Neuronal stem cell (in vitro differentiated cells): ENCODE results near the gene PIGK. TPM values are rescaled to one million over a fixed set of nuclear protein-coding genes. Genes with fewer than 3 reads are reported as not detected.

Experiments
- DNase-seq: peaks from one replicate; pipeline ENCODE4 v3.0.0-alpha.2; 2013; ENCODE audit warnings: low spot score
- H2AFZ ChIP-seq: one replicate; pipeline ENCODE4 v1.6.1; 2013; ENCODE audit warnings: mild to moderate bottlenecking, low read length, inconsistent platforms
- H2AK5ac ChIP-seq: 2 replicates; pipeline ENCODE4 v1.6.1; 2013; ENCODE audit warnings: low read depth, mild to moderate bottlenecking, inconsistent platforms, low read length, moderate library complexity, mixed read lengths
- H2BK120ac ChIP-seq: 2 replicates; pipeline ENCODE4 v1.6.1; 2013; ENCODE audit warnings: low read depth, mild to moderate bottlenecking, inconsistent platforms, low read length, moderate library complexity, mixed read lengths
- H2BK12ac ChIP-seq: one replicate; pipeline ENCODE4 v1.6.1; 2013; ENCODE audit warnings: low read length, inconsistent platforms
- H2BK15ac ChIP-seq: 2 replicates; pipeline ENCODE4 v1.6.1; 2013; ENCODE audit warnings: mild to moderate bottlenecking, low read length, inconsistent platforms, mixed read lengths
- H2BK5ac ChIP-seq: one replicate; pipeline ENCODE4 v1.6.1; 2013; ENCODE audit warnings: inconsistent platforms, mild to moderate bottlenecking, low read length, moderate library complexity
- H3K14ac ChIP-seq: one replicate; pipeline ENCODE4 v1.6.1; 2013; ENCODE audit warnings: low read length, inconsistent platforms
- H3K18ac ChIP-seq: 2 replicates; pipeline ENCODE4 v1.6.1; 2013; ENCODE audit warnings: low read length, inconsistent platforms
- H3K23ac ChIP-seq: 2 replicates; pipeline ENCODE4 v1.6.1; 2013; ENCODE audit warnings: low read depth, mild to moderate bottlenecking, mixed read lengths, low read length, inconsistent platforms; ENCODE audit not compliant: poor library complexity
- H3K27ac ChIP-seq: replicated peaks from 3 replicates; pipeline ENCODE4 v1.5.1; 2013; ENCODE audit warnings: low read length, inconsistent platforms
- H3K27me3 ChIP-seq, 3 experiments: 2 replicates each; pipeline ENCODE4 v1.6.1; 2013; ENCODE audit warnings: low read length in 3 of 3, mild to moderate bottlenecking in 2 of 3, inconsistent platforms in 1 of 3, low read depth in 1 of 3, mixed read lengths in 1 of 3, moderate library complexity in 1 of 3; ENCODE audit not compliant: control insufficient read depth in 3 of 3, insufficient read depth in 3 of 3
- H3K36me3 ChIP-seq, 2 donors: replicated peaks in 1 of 2; 2 replicates each; pipeline ENCODE4 v1.6.1; 2013; ENCODE audit warnings: low read length in 2 of 2; ENCODE audit not compliant: control insufficient read depth in 2 of 2, insufficient read depth in 2 of 2
- H3K4ac ChIP-seq: 2 replicates; pipeline ENCODE4 v1.6.1; 2013; ENCODE audit warnings: inconsistent platforms, mild to moderate bottlenecking, low read length, moderate library complexity
- H3K4me1 ChIP-seq, 2 donors: 1 replicate in 1 of 2; 2 replicates in 1 of 2; pipeline ENCODE4 v1.6.1; 2013; ENCODE audit warnings: low read length in 2 of 2, low read depth in 1 of 2; ENCODE audit not compliant: control insufficient read depth in 2 of 2, insufficient read depth in 1 of 2
- H3K4me2 ChIP-seq: one replicate; pipeline ENCODE4 v1.6.1; 2013; ENCODE audit warnings: mild to moderate bottlenecking, low read length, inconsistent platforms; ENCODE audit not compliant: insufficient read depth, poor library complexity, severe bottlenecking
- H3K4me3 ChIP-seq, 2 donors: 2 replicates each; pipeline ENCODE4 v1.5.1; 2013; ENCODE audit warnings: low read length in 2 of 2, mild to moderate bottlenecking in 2 of 2, inconsistent platforms in 1 of 2, moderate library complexity in 1 of 2
- H3K79me1 ChIP-seq: one replicate; pipeline ENCODE4 v1.6.1; 2013; ENCODE audit warnings: low read depth, mild to moderate bottlenecking, inconsistent platforms, low read length, moderate library complexity
- H3K9ac ChIP-seq: one replicate; pipeline ENCODE4 v1.6.1; 2013; ENCODE audit warnings: mild to moderate bottlenecking, low read depth, low read length, inconsistent platforms; ENCODE audit not compliant: poor library complexity
- H3K9me3 ChIP-seq, 2 donors: replicated peaks in 1 of 2; 2 replicates each; pipeline versions ENCODE3 to v1.6.1; 2013; ENCODE audit warnings: low read length in 2 of 2, mild to moderate bottlenecking in 2 of 2, inconsistent platforms in 1 of 2, low read depth in 1 of 2, mixed read lengths in 1 of 2, moderate library complexity in 1 of 2; ENCODE audit not compliant: control insufficient read depth in 2 of 2, insufficient read depth in 1 of 2
- H4K8ac ChIP-seq: one replicate; pipeline ENCODE4 v1.6.1; 2013; ENCODE audit warnings: low read depth, mild to moderate bottlenecking, inconsistent platforms, low read length, moderate library complexity
- H4K91ac ChIP-seq: one replicate; pipeline ENCODE4 v1.6.1; 2013; ENCODE audit warnings: low read length, low read depth, mild to moderate bottlenecking, inconsistent platforms; ENCODE audit not compliant: poor library complexity
- WGBS, 2 donors: extraction: QIAGEN DNeasy Blood & Tissue Kit; methylation state at CpG; one replicate each; pipeline ENCODE4 v1.1.7; 2013; ENCODE audit warnings: missing lambda C conversion rate in 2 of 2, mixed read lengths in 1 of 2; ENCODE audit not compliant: insufficient read length in 2 of 2, insufficient replicate concordance in 1 of 2; ENCODE audit errors: extremely low coverage in 2 of 2; 5-methylcytosine and 5-hydroxymethylcytosine counted together
- polyA plus RNA-seq, 2 experiments: library from polyadenylated mRNA; stranded (reverse); fragments of 200-250 nt; gene quantifications; one replicate each; pipeline ENCODE4 v1.2.3, GENCODE V29; 2013

Gene PIGK
- 16.1 TPM for polyA plus RNA-seq (2013, experiment 1 of 2)
- 15.1 TPM for polyA plus RNA-seq (2013, experiment 2 of 2)

- no peak within 1 kb of the TSS for H4K8ac ChIP-seq
- no CpG with 5 or more reads among the region's 31 CpGs for WGBS, 2 donors
Measured at GRCh38 chr1:77219166-77219887, at the start of gene PIGK. TSS of gene PIGK (minus strand) at chr1:77219430. CDS start at chr1:77219402, 28 bp downstream.

GRCh38 chr1:77267035-77267434 is 47.8 kb upstream of the PIGK start:
- Histone ChIP-seq H2BK120ac (no peak overlapping the region), H3K9ac (no peak overlapping the region), H4K8ac (no peak overlapping the region), H4K91ac (no peak overlapping the region), H2BK12ac (no peak overlapping the region), H3K18ac (no peak overlapping the region), H2AK5ac (no peak overlapping the region), H2BK15ac (no peak overlapping the region), H3K27ac (no peak overlapping the region), H2AFZ (no peak overlapping the region), H3K23ac (no peak overlapping the region), H3K4ac (no peak overlapping the region), H3K4me1 (peaks cover 1 to 4% of the 10 kb centered on the region in 2 donors), H3K14ac (no peak overlapping the region), H3K4me3 (no peak overlapping the region), H3K36me3 (no peaks in the 10 kb centered on the region), H2BK5ac (no peak overlapping the region), H3K9me3 (no peaks in the 10 kb centered on the region), H3K4me2 (no peak overlapping the region), H3K27me3 (peaks cover 0 to 5% (median 0%) of the 10 kb centered on the region in 3 experiments), H3K79me1 (no peaks in the 10 kb centered on the region)
- DNase-seq: no peak
- WGBS, 2 donors: no CpG with 5 or more reads among the region's 1 CpG

More at GRCh38 chr1:77219166-77219887, at the start of gene PIGK:
- Histone ChIP-seq H2AK5ac (no peak within 1 kb of the TSS), H2BK12ac (no peak within 1 kb of the TSS), H3K4ac (no peak within 1 kb of the TSS), H3K23ac (no peak within 1 kb of the TSS), H3K4me3 (peak within 1 kb of the TSS; percentile 86 to 98), H3K36me3 (peaks cover 0 to 23% of the 10 kb centered on the region in 2 donors), H2BK15ac (no peak within 1 kb of the TSS), H3K27ac (peak within 1 kb of the TSS; percentile 14), H4K91ac (no peak within 1 kb of the TSS), H3K4me1 (peaks cover 0 to 2% of the 10 kb centered on the region in 2 donors), H2BK120ac (no peak within 1 kb of the TSS), H3K18ac (peak within 1 kb of the TSS; percentile 55), H3K14ac (no peak within 1 kb of the TSS), H3K79me1 (no peaks in the 10 kb centered on the region), H3K9ac (peak within 1 kb of the TSS; percentile 85), H2AFZ (peak within 1 kb of the TSS; percentile 99), H3K27me3 (no peaks in the 10 kb centered on the region), H3K9me3 (peaks cover 0 to 6% of the 10 kb centered on the region in 2 donors), H3K4me2 (peak within 1 kb of the TSS; percentile 56), H2BK5ac (no peak within 1 kb of the TSS)
- peak; percentile 85 for DNase-seq

DNA sequence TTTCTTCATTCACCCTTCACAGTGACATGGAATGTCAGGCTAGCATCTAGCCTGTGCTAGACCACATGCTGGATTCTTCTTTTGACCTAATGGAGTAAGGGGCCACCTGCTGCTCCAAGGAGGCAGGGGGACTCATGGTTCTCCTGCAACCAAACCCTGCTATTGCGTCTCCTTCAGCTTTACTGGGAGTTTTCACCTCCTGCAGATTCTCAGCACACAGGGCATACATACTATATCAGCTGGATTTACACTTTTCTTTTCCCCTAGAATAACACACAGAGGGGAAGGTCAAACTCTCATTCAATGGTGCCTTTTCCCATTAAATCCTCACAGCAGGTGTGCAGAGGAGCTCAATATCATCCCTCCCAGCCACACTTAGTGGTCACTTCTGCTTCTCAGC is 46.0 kb upstream of the PIGK start:
- Histone ChIP-seq H3K4ac (no peak overlapping the region), H2BK120ac (no peak overlapping the region), H2BK12ac (no peak overlapping the region), H3K9me3 (no peaks in the 10 kb centered on the region), H2BK5ac (no peak overlapping the region), H3K36me3 (no peaks in the 10 kb centered on the region), H3K79me1 (no peaks in the 10 kb centered on the region), H4K91ac (no peak overlapping the region), H3K27me3 (peaks cover 0 to 5% (median 0%) of the 10 kb centered on the region in 3 experiments), H2AFZ (no peak overlapping the region), H3K14ac (no peak overlapping the region), H3K9ac (no peak overlapping the region), H3K4me2 (no peak overlapping the region), H3K27ac (no peak overlapping the region), H3K18ac (no peak overlapping the region), H3K23ac (no peak overlapping the region), H3K4me1 (peaks cover 1 to 4% of the 10 kb centered on the region in 2 donors), H3K4me3 (no peak overlapping the region), H2BK15ac (no peak overlapping the region), H2AK5ac (no peak overlapping the region), H4K8ac (no peak overlapping the region)
- DNase-seq: no peak
- WGBS, 2 donors: no CpG with 5 or more reads among the region's 1 CpG

DNA sequence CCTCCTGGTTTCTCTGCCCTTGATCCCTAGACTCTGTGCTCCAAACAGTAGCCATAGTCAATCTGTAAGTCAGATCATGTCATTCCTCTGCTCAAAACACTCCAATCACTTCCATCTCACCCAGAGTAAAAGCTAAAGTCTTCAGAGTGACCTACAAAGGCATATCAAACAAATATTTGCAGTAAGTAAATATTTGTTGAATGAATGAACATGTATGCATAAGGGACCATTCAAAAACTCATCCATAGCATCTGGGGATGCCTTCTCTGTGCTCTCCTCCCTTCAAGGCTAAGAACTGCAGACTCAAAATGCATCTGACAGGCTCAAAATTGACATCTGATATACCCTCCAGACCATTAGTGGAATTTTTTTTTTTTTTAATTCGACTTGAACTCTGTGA is 44.5 kb upstream of the PIGK start:
- no peak overlapping the region for H3K9ac ChIP-seq
- H4K91ac ChIP-seq: no peak overlapping the region
- no peak overlapping the region for H4K8ac ChIP-seq
- no peak overlapping the region for H3K27ac ChIP-seq
- H3K4me1 ChIP-seq: peaks cover 1 to 4% of the 10 kb centered on the region in 2 donors
- H3K4me3 ChIP-seq: no peak overlapping the region
- H2BK15ac ChIP-seq: no peak overlapping the region
- H3K27me3 ChIP-seq: peaks cover 0 to 5% (median 0%) of the 10 kb centered on the region in 3 experiments
- H2AFZ ChIP-seq: no peak overlapping the region
- no peak overlapping the region for H2AK5ac ChIP-seq
- no peak overlapping the region for H3K23ac ChIP-seq
- no peaks in the 10 kb centered on the region for H3K79me1 ChIP-seq
- no peak overlapping the region for H2BK120ac ChIP-seq
- no peak for DNase-seq
- H3K14ac ChIP-seq: no peak overlapping the region
- H3K4ac ChIP-seq: no peak overlapping the region
- H2BK5ac ChIP-seq: no peak overlapping the region
- WGBS, 2 donors: no CpG with 5 or more reads among the region's 1 CpG
- no peak overlapping the region for H2BK12ac ChIP-seq
- H3K9me3 ChIP-seq: no peaks in the 10 kb centered on the region
- H3K4me2 ChIP-seq: no peak overlapping the region
- H3K36me3 ChIP-seq: no peaks in the 10 kb centered on the region
- no peak overlapping the region for H3K18ac ChIP-seq
